Measurements from ENCODE around the gene PSTPIP1. TPM values are rescaled to one million over a fixed set of nuclear protein-coding genes. Genes with fewer than 3 reads are reported as not detected.

PSTPIP1 gene
- total and polyA plus RNA-seq, 2 of the 8 experiments (the other 6 are each of a cell fraction or from before 2014, with no cell fraction given): 1.6 to 1.8 TPM

DNA sequence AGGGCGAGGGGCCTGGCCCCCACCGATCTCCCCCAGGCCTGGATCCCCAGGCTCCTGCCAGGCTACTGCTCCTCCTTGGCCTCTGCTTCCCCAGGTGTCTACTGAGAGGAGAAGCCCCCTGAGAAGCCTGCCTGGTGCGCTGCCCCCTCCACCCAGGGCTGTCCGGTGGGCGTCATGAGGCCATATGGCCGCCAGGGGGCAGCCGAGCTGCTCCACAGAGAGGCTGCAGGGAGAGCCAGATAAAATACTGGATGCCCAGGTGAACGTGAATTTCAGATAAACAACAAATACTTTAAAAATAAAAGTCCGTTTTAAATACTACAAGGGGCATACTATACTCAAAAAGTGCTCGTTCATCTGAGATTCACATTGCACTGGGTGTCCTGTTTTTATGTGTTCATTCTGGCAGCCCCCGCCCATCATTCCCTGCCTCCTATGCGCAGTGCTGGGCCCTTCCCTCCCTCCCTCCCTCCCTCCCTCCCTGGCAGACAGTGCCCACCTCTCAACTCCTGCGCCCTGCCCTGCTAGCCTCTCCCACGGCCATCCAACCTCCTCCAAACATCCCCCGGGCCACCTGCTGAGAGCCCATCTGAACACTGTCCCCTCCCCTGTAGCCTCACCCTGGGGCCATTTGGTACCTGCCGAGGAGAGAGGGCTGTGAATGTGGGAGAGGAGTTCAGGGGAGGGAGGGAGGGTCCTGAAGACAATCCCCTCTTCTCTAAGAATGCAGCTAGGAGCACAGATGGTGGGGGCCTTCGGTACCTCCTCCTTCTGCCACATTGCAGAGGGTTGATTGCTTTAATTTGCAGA is 29.6 kb downstream of the PSTPIP1 start (continued):
- TF ChIP-seq CTCF (IDR thresholded peaks at IDR 0.05; ENCODE audit: control extremely low read depth in 1 of 3, insufficient read depth in 1 of 3, low read depth in 1 of 3, low read length in 3 of 3) (peak in 2 of 3 experiments; percentile 85 to 87; a peak in 3 of 4 replicates), SAP30 (IDR thresholded peaks at IDR 0.05; ENCODE audit: insufficient read depth, insufficient replicate concordance, low read length) (no peak)
